IMR-90 (cell line): ENCODE results near the gene SPATC1L. TPM values are rescaled to one million over a fixed set of nuclear protein-coding genes. Genes with fewer than 3 reads are reported as not detected.

Source experiments
- ATAC-seq: fragments of 200-7000 bp; cut with Tn5 transposase; 2 replicates; pipeline ENCODE4 v1.9.1; 2020; ENCODE audit warnings: low read depth, mild to moderate bottlenecking, moderate library complexity
- BruUV-seq: library from RNA; stranded (reverse); fragments of 400-500 nt; replicated peaks from 2 replicates; lab custom pipeline; 2021; lab: Mats Ljungman, UMichigan
- CTCF ChIA-PET: fragments of 300-600 bp; formaldehyde crosslinking; extraction: SDS; loops from one replicate; lab custom pipeline; 2021; ENCODE audit warnings: antibody characterized with exemption; lab: Yijun Ruan, JAX
- POLR2A ChIA-PET: fragments of 300-600 bp; sonication (Branson Sonifier 250); formaldehyde crosslinking; loops from one replicate; lab custom pipeline; 2022; ENCODE audit warnings: antibody characterized with exemption; ENCODE audit not compliant: unreplicated experiment; lab: Charles Lee
- DNase-seq: peaks from one replicate; pipeline ENCODE4 v3.0.0; 2013
- H2AFZ ChIP-seq: replicated peaks from 2 replicates; pipeline ENCODE3; 2013; ENCODE audit warnings: low read length, mild to moderate bottlenecking; ENCODE audit not compliant: poor library complexity
- H2AK5ac ChIP-seq: 2 replicates; pipeline ENCODE4 v1.6.1; 2013; ENCODE audit warnings: low read depth, low read length, inconsistent platforms
- H2AK9ac ChIP-seq: replicated peaks from 2 replicates; pipeline ENCODE3; 2013; ENCODE audit warnings: mild to moderate bottlenecking, low read depth, low read length, moderate library complexity; ENCODE audit not compliant: poor library complexity
- H2BK120ac ChIP-seq: 2 replicates; pipeline ENCODE4 v1.6.1; 2013; ENCODE audit warnings: low read depth, low read length, inconsistent platforms
- H2BK15ac ChIP-seq: 3 replicates; pipeline ENCODE4 v1.6.1; 2013; ENCODE audit warnings: low read depth, low read length, inconsistent platforms
- H2BK20ac ChIP-seq: 2 replicates; pipeline ENCODE4 v1.6.1; 2013; ENCODE audit warnings: low read depth, mild to moderate bottlenecking, inconsistent platforms, low read length, moderate library complexity
- H2BK5ac ChIP-seq: 2 replicates; pipeline ENCODE4 v1.6.1; 2013; ENCODE audit warnings: mild to moderate bottlenecking, low read depth, low read length, inconsistent platforms; ENCODE audit not compliant: poor library complexity, severe bottlenecking
- H3K14ac ChIP-seq: replicated peaks from 2 replicates; pipeline ENCODE4 v1.6.1; 2013; ENCODE audit warnings: low read depth, low read length, inconsistent platforms
- H3K18ac ChIP-seq: 2 replicates; pipeline ENCODE4 v1.6.1; 2013; ENCODE audit warnings: low read depth, low read length, control low read depth
- H3K23ac ChIP-seq: 2 replicates; pipeline ENCODE4 v1.6.1; 2013; ENCODE audit warnings: low read depth, low read length, inconsistent platforms
- H3K27ac ChIP-seq: 2 replicates; pipeline ENCODE4 v1.5.1; 2013; ENCODE audit warnings: mild to moderate bottlenecking, control low read depth, low read length; ENCODE audit not compliant: insufficient read depth
- H3K27me3 ChIP-seq: 2 replicates; pipeline ENCODE4 v1.6.1; 2013; ENCODE audit warnings: low read length; ENCODE audit not compliant: control insufficient read depth, insufficient read depth
- H3K36me3 ChIP-seq: 2 replicates; pipeline ENCODE4 v1.6.1; 2013; ENCODE audit warnings: low read length, mixed read lengths; ENCODE audit not compliant: control insufficient read depth, insufficient read depth
- H3K4ac ChIP-seq: 2 replicates; pipeline ENCODE4 v1.6.1; 2013; ENCODE audit warnings: low read depth, low read length, inconsistent platforms
- H3K4me1 ChIP-seq: 2 replicates; pipeline ENCODE4 v1.6.1; 2013; ENCODE audit warnings: low read length, mixed read lengths; ENCODE audit not compliant: control insufficient read depth, insufficient read depth
- H3K4me2 ChIP-seq: 2 replicates; pipeline ENCODE4 v1.6.1; 2013; ENCODE audit warnings: low read depth, mild to moderate bottlenecking, control low read depth, low read length, moderate library complexity
- H3K4me3 ChIP-seq: 2 replicates; pipeline ENCODE4 v1.5.1; 2013; ENCODE audit warnings: low read depth, mild to moderate bottlenecking, control low read depth, low read length, moderate library complexity; ENCODE audit not compliant: insufficient read depth
- H3K56ac ChIP-seq: 2 replicates; pipeline ENCODE4 v1.6.1; 2013; ENCODE audit warnings: low read length, inconsistent platforms; ENCODE audit not compliant: insufficient read depth; ENCODE audit errors: extremely low read depth
- H3K79me1 ChIP-seq, 2 experiments: 2 replicates each; pipeline ENCODE4 v1.6.1; 2013; ENCODE audit warnings: low read length in 2 of 2, inconsistent platforms in 1 of 2, low read depth in 1 of 2
- H3K9ac ChIP-seq: 2 replicates; pipeline ENCODE4 v1.6.1; 2013; ENCODE audit warnings: low read depth, low read length, control low read depth
- H3K9me1 ChIP-seq: 2 replicates; pipeline ENCODE4 v1.6.1; 2013; ENCODE audit warnings: low read length, inconsistent platforms; ENCODE audit not compliant: insufficient read depth
- H3K9me3 ChIP-seq: 2 replicates; pipeline ENCODE4 v1.6.1; 2013; ENCODE audit warnings: low read length; ENCODE audit not compliant: control insufficient read depth, insufficient read depth
- H4K20me1 ChIP-seq: 2 replicates; pipeline ENCODE4 v1.6.1; 2013; ENCODE audit warnings: low read length, inconsistent platforms; ENCODE audit not compliant: insufficient read depth
- H4K5ac ChIP-seq: 2 replicates; pipeline ENCODE4 v1.6.1; 2013; ENCODE audit warnings: mild to moderate bottlenecking, low read depth, low read length, control low read depth
- H4K8ac ChIP-seq, 2 experiments: 2 replicates each; pipeline ENCODE4 v1.6.1; 2013; ENCODE audit warnings: low read depth in 2 of 2, low read length in 2 of 2, control low read depth in 1 of 2, inconsistent platforms in 1 of 2
- H4K91ac ChIP-seq: 2 replicates; pipeline ENCODE4 v1.6.1; 2013; ENCODE audit warnings: low read depth, low read length, inconsistent platforms; ENCODE audit not compliant: insufficient read depth
- BHLHE40 ChIP-seq: fragments of 150-350 bp; IDR thresholded peaks from 2 replicates; pipeline ENCODE4 v1.6.1; 2016; ENCODE audit warnings: mild to moderate bottlenecking, low read depth, low read length
- CEBPB ChIP-seq: IDR thresholded peaks from 2 replicates; pipeline ENCODE4 v1.6.1; 2012; ENCODE audit warnings: low read depth, low read length, improper control_type of control experiment
- CHD1 ChIP-seq: IDR thresholded peaks from 2 replicates; pipeline ENCODE4 v1.6.1; 2012; ENCODE audit warnings: low read depth, low read length, improper control_type of control experiment
- FOS ChIP-seq: fragments of 150-350 bp; IDR thresholded peaks from 2 replicates; pipeline ENCODE4 v1.6.1; 2016; ENCODE audit warnings: low read depth, low read length
- MAFK ChIP-seq: IDR thresholded peaks from 2 replicates; pipeline ENCODE4 v1.6.1; 2012; ENCODE audit warnings: low read depth, low read length, improper control_type of control experiment
- MAZ ChIP-seq: IDR thresholded peaks from 2 replicates; pipeline ENCODE4 v1.6.1; 2012; ENCODE audit warnings: low read depth, mild to moderate bottlenecking, low read length, improper control_type of control experiment, moderate library complexity, borderline replicate concordance
- MXI1 ChIP-seq: IDR thresholded peaks from 2 replicates; pipeline ENCODE4 v1.6.1; 2012; ENCODE audit warnings: low read depth, mild to moderate bottlenecking, low read length, moderate library complexity, borderline replicate concordance
- POLR2A ChIP-seq: IDR thresholded peaks from 2 replicates; pipeline ENCODE4 v1.6.1; 2012; ENCODE audit warnings: mild to moderate bottlenecking, low read depth, low read length
- RAD21 ChIP-seq: IDR thresholded peaks from 2 replicates; pipeline ENCODE4 v1.6.1; 2012; ENCODE audit warnings: low read length, improper control_type of control experiment
- RCOR1 ChIP-seq: IDR thresholded peaks from 2 replicates; pipeline ENCODE4 v1.6.1; 2012; ENCODE audit warnings: mild to moderate bottlenecking, low read length, improper control_type of control experiment; ENCODE audit not compliant: insufficient replicate concordance
- RFX5 ChIP-seq: IDR thresholded peaks from 2 replicates; pipeline ENCODE4 v1.8.0; 2012; ENCODE audit warnings: low read depth, mild to moderate bottlenecking, low read length, moderate library complexity
- SMC3 ChIP-seq: fragments of 150-350 bp; IDR thresholded peaks from 2 replicates; pipeline ENCODE4 v1.6.1; 2016; ENCODE audit warnings: low read depth, mild to moderate bottlenecking, antibody characterized with exemption, low read length, moderate library complexity
- WGBS, 2 experiments: methylation state at CpG; one replicate each; pipeline versions ENCODE4 v1.1.5 to v1.1.7; 2013; ENCODE audit warnings: missing lambda C conversion rate in 2 of 2; ENCODE audit not compliant: insufficient read length in 1 of 2; ENCODE audit errors: extremely low coverage in 2 of 2; 5-methylcytosine and 5-hydroxymethylcytosine counted together
- dilution Hi-C: fragments of 300-500 bp; cut with HindIII; formaldehyde crosslinking; loops from one replicate; pipeline ENCODE4 v1.14.3; 2018; ENCODE audit warnings: low sequenced_read_pairs; ENCODE audit not compliant: unreplicated experiment
- in situ Hi-C: fragments of 300-500 bp; cut with MboI; formaldehyde crosslinking; loops from 3 replicates; pipeline ENCODE4 v1.14.3; 2019; ENCODE audit warnings: low sequenced_read_pairs, inconsistent platforms, mixed read lengths
- intact Hi-C: fragments of 100-400 bp; cut with micrococcal nuclease; formaldehyde crosslinking; loops from 2 replicates; pipeline ENCODE4 v1.10.0; 2022
- polyA plus RNA-seq, 3 experiments: library from polyadenylated mRNA; depleted of rRNA; stranded (reverse); fragments of >200 nt; gene quantifications; 2 replicates each; pipeline ENCODE4 v1.2.3, GENCODE V29; 2012; ENCODE audit warnings: low replicate concordance in 1 of 3
- total RNA-seq: library from RNA; depleted of rRNA; stranded (reverse); fragments of >200 nt; gene quantifications from 2 replicates; pipeline ENCODE4 v1.2.3, GENCODE V29; 2012
- TF ChIP-seq, protein P1 (sequence below): fragments of 150-350 bp; IDR thresholded peaks from 2 replicates; pipeline ENCODE4 v1.6.1; 2017; ENCODE audit warnings: mild to moderate bottlenecking, antibody characterized with exemption, low read length, low read depth
- TF ChIP-seq, protein P2 (sequence below): fragments of 150-350 bp; IDR thresholded peaks from 2 replicates; pipeline ENCODE4 v1.6.1; 2016; ENCODE audit warnings: low read depth, mild to moderate bottlenecking, low read length, moderate library complexity, borderline replicate concordance

Gene SPATC1L
- total and polyA plus RNA-seq, 2 of the 4 experiments (the other 2 are of a cell fraction), result 3.8 to 17.2 TPM

DNA sequence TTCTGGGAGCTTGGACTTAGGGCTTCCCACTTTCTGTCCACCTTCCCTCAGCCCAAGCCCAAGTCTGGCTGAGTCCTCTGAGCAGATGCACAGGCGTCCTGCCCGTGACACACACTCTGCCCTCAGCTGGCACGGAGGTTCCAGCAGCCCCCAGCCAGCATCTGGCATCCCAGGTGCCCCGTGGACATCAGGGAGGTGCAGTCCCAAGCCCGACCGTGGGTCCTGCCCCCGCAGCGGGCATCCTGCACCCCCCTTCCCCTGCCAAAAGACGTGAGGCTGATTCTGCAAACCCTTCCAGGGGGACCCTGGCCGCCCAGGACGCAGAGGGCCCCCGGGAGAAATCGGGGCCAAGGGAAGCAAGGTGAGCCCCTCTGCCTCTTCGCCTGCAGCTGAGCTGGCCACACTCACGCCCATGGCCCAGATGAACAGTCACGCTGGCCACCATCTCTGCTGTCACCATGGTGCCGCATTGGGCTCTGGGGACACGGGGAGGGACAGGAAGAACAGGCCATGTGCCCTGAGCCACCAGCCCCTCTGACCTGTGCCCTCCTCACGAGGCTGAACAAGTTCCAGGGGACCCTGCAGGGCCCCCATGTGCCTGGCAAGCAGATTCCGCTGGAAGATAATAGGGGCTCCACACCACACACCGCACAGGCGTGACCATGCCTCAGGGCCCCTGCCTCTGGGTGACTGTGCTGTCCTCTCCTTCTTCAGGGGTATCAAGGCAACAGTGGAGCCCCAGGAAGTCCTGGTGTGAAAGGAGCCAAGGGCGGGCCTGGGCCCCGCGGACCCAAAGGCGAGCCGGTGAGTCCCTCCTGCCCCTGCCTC is 65.7 kb downstream of the SPATC1L start (continued):
- TF ChIP-seq CEBPB (no peak), POLR2A (no peak)

DNA sequence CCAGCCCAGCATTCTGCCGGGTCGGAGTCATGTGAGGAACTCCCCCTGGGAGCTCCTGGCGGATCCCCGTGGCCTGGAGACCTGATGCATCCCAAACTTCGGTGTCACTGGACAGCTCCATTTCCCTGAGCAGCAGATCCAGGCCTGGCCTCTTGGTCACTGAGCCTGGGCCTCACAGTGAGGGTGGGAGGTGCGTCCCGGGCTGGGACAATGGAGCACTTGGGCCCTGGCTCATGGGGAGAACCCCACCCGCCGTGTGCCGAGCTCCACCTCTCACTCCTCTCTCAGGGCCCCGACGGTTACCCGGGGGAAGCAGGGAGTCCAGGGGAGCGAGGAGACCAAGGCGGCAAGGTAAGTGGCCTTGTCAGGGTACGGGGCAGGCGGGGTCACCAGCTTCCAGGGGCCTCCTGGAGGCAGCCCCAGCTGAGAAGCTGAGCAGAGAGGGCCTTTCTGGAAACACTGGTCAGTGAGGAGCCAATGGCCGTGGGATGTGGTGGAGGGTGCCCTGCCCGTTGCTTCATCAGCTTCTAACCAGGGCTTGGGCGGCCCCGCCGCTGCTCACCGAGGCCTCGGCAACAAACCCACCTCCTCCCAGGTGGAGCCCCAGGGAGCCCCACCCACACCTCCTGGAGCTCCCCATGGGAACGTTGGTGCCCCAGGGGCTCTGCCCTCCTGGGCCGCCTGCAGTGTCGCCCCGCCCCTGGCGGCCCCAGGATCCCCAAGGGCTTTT is 66.5 kb downstream of the SPATC1L start:
- Histone ChIP-seq H3K4me1 (peaks cover 9% of the 10 kb centered on the region; the same call in 1 of the 2 replicates), H3K27me3 (no peaks in the 10 kb centered on the region), H3K4me2 (no peak overlapping the region), H2BK15ac (no peak overlapping the region), H4K91ac (no peak overlapping the region), H3K4ac (no peak overlapping the region; the same call in 1 of the 2 replicates), H4K5ac (no peak overlapping the region), H3K18ac (no peak overlapping the region), H2AK5ac (no peak overlapping the region), H2AK9ac (peak overlapping the region; percentile 78), H3K79me1 (peaks cover 22 to 94% of the 10 kb centered on the region in 2 experiments), H2AFZ (no peak overlapping the region), H3K36me3 (peaks cover 97% of the 10 kb centered on the region), H3K4me3 (no peak overlapping the region), H2BK120ac (no peak overlapping the region), H2BK20ac (no peak overlapping the region), H3K9ac (no peak overlapping the region), H3K27ac (no peak overlapping the region), H2BK5ac (no peak overlapping the region), H3K9me1 (peaks cover 14% of the 10 kb centered on the region; the same call in 1 of the 2 replicates), H3K9me3 (peaks cover 5% of the 10 kb centered on the region), H3K14ac (no peak overlapping the region), H3K23ac (no peak overlapping the region), H4K20me1 (peaks cover 84% of the 10 kb centered on the region), H3K56ac (no peak overlapping the region), H4K8ac (no peak overlapping the region)
- ChIA-PET POLR2A (interaction anchor here (1.1 kb wide), 1 partner anchor 117 kb away, joined by 3 read pairs; no protein-coding TSS in a partner anchor), CTCF (no interaction called here)
- BruUV-seq, result no TSS peak
- dilution Hi-C loops, result no loop called here
- in situ Hi-C loops, result no loop called here
- DNase-seq, result no peak
- intact Hi-C loops, result no loop called here
- 92% methylated on average over 4 of the region's 29 CpGs; no CpG with 5 or more reads in 1 of the 2 experiments for WGBS, 2 experiments
- ATAC-seq, result no peak
- TF ChIP-seq CHD1 (no peak), FOS (no peak), CEBPB (no peak), POLR2A (no peak), RAD21 (no peak), BHLHE40 (no peak), MAZ (no peak), RCOR1 (no peak), SMC3 (no peak), MAFK (no peak), MXI1 (no peak), RFX5 (no peak)
- TF ChIP-seq, protein P1, sequence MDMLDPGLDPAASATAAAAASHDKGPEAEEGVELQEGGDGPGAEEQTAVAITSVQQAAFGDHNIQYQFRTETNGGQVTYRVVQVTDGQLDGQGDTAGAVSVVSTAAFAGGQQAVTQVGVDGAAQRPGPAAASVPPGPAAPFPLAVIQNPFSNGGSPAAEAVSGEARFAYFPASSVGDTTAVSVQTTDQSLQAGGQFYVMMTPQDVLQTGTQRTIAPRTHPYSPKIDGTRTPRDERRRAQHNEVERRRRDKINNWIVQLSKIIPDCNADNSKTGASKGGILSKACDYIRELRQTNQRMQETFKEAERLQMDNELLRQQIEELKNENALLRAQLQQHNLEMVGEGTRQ, result no peak
- TF ChIP-seq, protein P2, sequence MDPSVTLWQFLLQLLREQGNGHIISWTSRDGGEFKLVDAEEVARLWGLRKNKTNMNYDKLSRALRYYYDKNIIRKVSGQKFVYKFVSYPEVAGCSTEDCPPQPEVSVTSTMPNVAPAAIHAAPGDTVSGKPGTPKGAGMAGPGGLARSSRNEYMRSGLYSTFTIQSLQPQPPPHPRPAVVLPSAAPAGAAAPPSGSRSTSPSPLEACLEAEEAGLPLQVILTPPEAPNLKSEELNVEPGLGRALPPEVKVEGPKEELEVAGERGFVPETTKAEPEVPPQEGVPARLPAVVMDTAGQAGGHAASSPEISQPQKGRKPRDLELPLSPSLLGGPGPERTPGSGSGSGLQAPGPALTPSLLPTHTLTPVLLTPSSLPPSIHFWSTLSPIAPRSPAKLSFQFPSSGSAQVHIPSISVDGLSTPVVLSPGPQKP, result no peak
